HepG2 (cell line): ENCODE measurements around the gene ST6GALNAC4. TPM values are rescaled to one million over a fixed set of nuclear protein-coding genes. Genes with fewer than 3 reads are reported as not detected.
A peak's percentile ranks its signal among the peaks of the same experiment; 100 is the strongest.

Source experiments
- AGO2 ChIP-seq: fragments of 200-400 bp; formaldehyde crosslinking; optimal IDR thresholded peaks from 2 replicates; pipeline ENCODE3; 2017; ENCODE audit warnings: mild to moderate bottlenecking, low read depth, low read length, moderate library complexity
- CEBPB ChIP-seq: IDR thresholded peaks from 2 replicates; pipeline ENCODE4 v1.6.1; 2011; ENCODE audit warnings: low read depth, low read length, improper control_type of control experiment, borderline replicate concordance
- ETV5 ChIP-seq: IDR thresholded peaks from 2 replicates; pipeline ENCODE4 v1.6.1; 2018; ENCODE audit warnings: missing biosample characterization, missing genetic modification reagents, inconsistent platforms, borderline replicate concordance
- FOXA1 ChIP-seq, 2 experiments: fragments of 450-650 bp in 1 of 2; sonication (generic) in 1 of 2; formaldehyde crosslinking in 1 of 2; IDR thresholded peaks; 2 replicates each; pipeline versions ENCODE4 v1.4.0 to v1.6.1; 2016 to 2020; ENCODE audit warnings: missing genetic modification reagents in 1 of 2
- HHEX ChIP-seq: IDR thresholded peaks from 2 replicates; pipeline ENCODE4 v1.6.1; 2016; ENCODE audit warnings: control low read depth
- MBNL3 ChIP-seq: fragments of 250-450 bp; sonication (Bioruptor Pico); conservative IDR thresholded peaks from 2 replicates; pipeline ENCODE4 v1.8.0; 2022; ENCODE audit warnings: mild to moderate bottlenecking, inconsistent platforms
- PRMT3 ChIP-seq: sonication (generic); formaldehyde crosslinking; IDR thresholded peaks from 2 replicates; pipeline ENCODE4 v1.8.1; 2022; ENCODE audit warnings: low read depth, mild to moderate bottlenecking, moderate library complexity, missing genetic modification reagents, borderline replicate concordance
- RNF2 ChIP-seq: fragments of 450-650 bp; conservative IDR thresholded peaks from 2 replicates; pipeline ENCODE4 v1.6.1; 2016; ENCODE audit warnings: low read depth
- SIX4 ChIP-seq: sonication (generic); formaldehyde crosslinking; IDR thresholded peaks from 2 replicates; pipeline ENCODE4 v1.4.0; 2020; ENCODE audit warnings: missing genetic modification reagents
- TP53 ChIP-seq: sonication (generic); formaldehyde crosslinking; conservative IDR thresholded peaks from 2 replicates; pipeline ENCODE4 v1.4.0; 2020; ENCODE audit warnings: missing genetic modification reagents
- YY1 ChIP-seq: IDR thresholded peaks from 2 replicates; pipeline ENCODE4 v1.6.1; 2011; ENCODE audit warnings: low read length, low read depth, moderate library complexity, mild to moderate bottlenecking; ENCODE audit not compliant: insufficient read depth, insufficient replicate concordance
- ZBTB3 ChIP-seq: sonication (generic); formaldehyde crosslinking; IDR thresholded peaks from 2 replicates; pipeline ENCODE4 v1.4.0; 2020; ENCODE audit warnings: low read depth, mild to moderate bottlenecking, moderate library complexity, missing genetic modification reagents, borderline replicate concordance
- ZFP62 ChIP-seq: sonication (generic); formaldehyde crosslinking; IDR thresholded peaks from 2 replicates; pipeline ENCODE4 v1.4.0; 2020; ENCODE audit warnings: missing genetic modification reagents
- ZMYM3 ChIP-seq: sonication (generic); formaldehyde crosslinking; IDR thresholded peaks from 2 replicates; pipeline ENCODE4 v1.5.1; 2020; ENCODE audit warnings: mild to moderate bottlenecking, missing genetic modification reagents
- ZNF232 ChIP-seq: sonication (generic); formaldehyde crosslinking; IDR thresholded peaks from 2 replicates; pipeline ENCODE4 v1.4.0; 2020; ENCODE audit warnings: missing genetic modification reagents, borderline replicate concordance
- ZNF329 ChIP-seq: sonication (generic); formaldehyde crosslinking; IDR thresholded peaks from 2 replicates; pipeline ENCODE4 v1.9.0; 2021; ENCODE audit warnings: low read depth, mild to moderate bottlenecking, missing genetic modification reagents
- ZNF510 ChIP-seq: sonication (generic); formaldehyde crosslinking; IDR thresholded peaks from 2 replicates; pipeline ENCODE4 v1.4.0; 2020; ENCODE audit warnings: low read depth, mild to moderate bottlenecking, missing genetic modification reagents
- ZNF572 ChIP-seq: sonication (generic); formaldehyde crosslinking; IDR thresholded peaks from 2 replicates; pipeline ENCODE4 v1.5.1; 2020; ENCODE audit warnings: mild to moderate bottlenecking, missing genetic modification reagents
- ZNF644 ChIP-seq: IDR thresholded peaks from 2 replicates; pipeline ENCODE4 v1.6.1; 2016; ENCODE audit warnings: low read depth
- ZNF841 ChIP-seq: sonication (generic); formaldehyde crosslinking; IDR thresholded peaks from 2 replicates; pipeline ENCODE4 v1.8.1; 2023; ENCODE audit warnings: missing genetic modification reagents, borderline replicate concordance
- polyA plus RNA-seq, 8 experiments: library from polyadenylated mRNA; depleted of rRNA in 3 of 8; stranded (reverse) in 7 of 8; unstranded in 1 of 8; fragments of >200 nt; fragmentation: Illumina TruSeq in 4 of 8; extraction: Trizol in 4 of 8; gene quantifications; 2 replicates each; pipeline versions ENCODE4 v1.2.1 to v1.2.3, GENCODE V29; 2011 to 2016; ENCODE audit warnings: low read depth in 4 of 8, missing spikeins in 1 of 8, mixed read lengths in 1 of 8; ENCODE audit not compliant: insufficient read depth in 1 of 8
- total RNA-seq, 5 experiments: library from RNA; depleted of rRNA; stranded (reverse); fragments of >200 nt; fragmentation: Illumina TruSeq; extraction: Trizol; gene quantifications; 2 replicates each; pipeline ENCODE4 v1.2.3, GENCODE V29; 2016; ENCODE audit warnings: low read depth in 1 of 5
- TF ChIP-seq, protein P1 (sequence below): sonication (generic); formaldehyde crosslinking; IDR thresholded peaks from 2 replicates; pipeline ENCODE4 v1.9.0; 2021; ENCODE audit warnings: missing genetic modification reagents, borderline replicate concordance
- TF ChIP-seq, protein P2 (sequence below): sonication (generic); formaldehyde crosslinking; IDR thresholded peaks from 2 replicates; pipeline ENCODE4 v1.4.0; 2020; ENCODE audit warnings: missing genetic modification reagents, borderline replicate concordance
- TF ChIP-seq, protein P3 (sequence below): IDR thresholded peaks from 2 replicates; pipeline ENCODE4 v1.6.1; 2016; ENCODE audit warnings: missing compliant biosample characterization, missing genetic modification reagents, borderline replicate concordance
- TF ChIP-seq, protein P4 (sequence below): fragments of 450-650 bp; IDR thresholded peaks from 2 replicates; pipeline ENCODE4 v1.6.1; 2016
- TF ChIP-seq, protein P5 (sequence below): sonication (generic); formaldehyde crosslinking; conservative IDR thresholded peaks from 2 replicates; pipeline ENCODE4 v1.5.0; 2020; ENCODE audit warnings: missing genetic modification reagents

Gene ST6GALNAC4
- total and polyA plus RNA-seq, 2 of the 13 experiments (the other 11 are each of a cell fraction or from before 2014, with no cell fraction given) = 18.8 to 27.7 TPM

DNA sequence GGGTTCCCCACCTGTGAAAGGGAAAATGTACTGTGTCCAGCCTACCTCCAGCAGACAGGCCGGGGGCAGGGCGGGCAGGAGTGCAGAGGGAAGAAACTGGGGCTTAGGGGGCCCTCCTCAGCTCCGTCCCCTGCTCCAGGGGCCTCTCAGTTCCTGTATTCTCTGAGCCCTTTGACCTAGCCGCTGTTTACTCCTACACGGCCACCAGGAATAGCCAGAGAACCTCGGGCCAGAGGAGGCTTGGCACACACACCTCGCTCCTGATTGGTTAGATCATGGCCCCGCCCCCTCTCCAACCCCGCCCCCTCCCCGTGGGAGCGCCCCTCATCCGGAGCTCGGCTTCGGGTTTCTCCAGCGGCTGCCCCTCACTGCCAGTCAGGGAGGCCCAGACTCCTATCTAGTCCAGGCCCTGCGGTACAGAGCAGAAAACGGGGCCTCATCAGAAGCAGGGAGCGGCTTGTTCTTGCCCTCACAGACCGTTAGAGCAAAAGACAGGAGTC, 19.6 kb downstream of the ST6GALNAC4 start (continued):
- TF ChIP-seq ZNF329 (CRISPR knock-in tag) (no peak), SIX4 (CRISPR knock-in tag) (peak; percentile 55; the same call in 1 of the 2 replicates), ZNF572 (CRISPR knock-in tag) (no peak), MBNL3 (CRISPR knock-in tag) (no peak), ZNF841 (CRISPR knock-in tag) (no peak), CEBPB (no peak), ZNF510 (CRISPR knock-in tag) (no peak), ZFP62 (CRISPR knock-in tag) (no peak), AGO2 (no peak), PRMT3 (CRISPR knock-in tag) (no peak), TP53 (CRISPR knock-in tag) (no peak), ZMYM3 (CRISPR knock-in tag) (no peak), RNF2 (no peak), ZNF232 (no peak), YY1 (no peak), ETV5 (CRISPR knock-in tag) (peak; percentile 84), HHEX (CRISPR knock-in tag) (no peak), FOXA1 (IDR thresholded peaks at IDR 0.05) (no peak), FOXA1 (CRISPR knock-in tag; IDR thresholded peaks at IDR 0.05) (peak; percentile 86), ZNF644 (CRISPR knock-in tag) (no peak), ZBTB3 (CRISPR knock-in tag) (no peak)
- TF ChIP-seq, protein P1, sequence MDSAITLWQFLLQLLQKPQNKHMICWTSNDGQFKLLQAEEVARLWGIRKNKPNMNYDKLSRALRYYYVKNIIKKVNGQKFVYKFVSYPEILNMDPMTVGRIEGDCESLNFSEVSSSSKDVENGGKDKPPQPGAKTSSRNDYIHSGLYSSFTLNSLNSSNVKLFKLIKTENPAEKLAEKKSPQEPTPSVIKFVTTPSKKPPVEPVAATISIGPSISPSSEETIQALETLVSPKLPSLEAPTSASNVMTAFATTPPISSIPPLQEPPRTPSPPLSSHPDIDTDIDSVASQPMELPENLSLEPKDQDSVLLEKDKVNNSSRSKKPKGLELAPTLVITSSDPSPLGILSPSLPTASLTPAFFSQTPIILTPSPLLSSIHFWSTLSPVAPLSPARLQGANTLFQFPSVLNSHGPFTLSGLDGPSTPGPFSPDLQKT = no peak
- TF ChIP-seq, protein P2, sequence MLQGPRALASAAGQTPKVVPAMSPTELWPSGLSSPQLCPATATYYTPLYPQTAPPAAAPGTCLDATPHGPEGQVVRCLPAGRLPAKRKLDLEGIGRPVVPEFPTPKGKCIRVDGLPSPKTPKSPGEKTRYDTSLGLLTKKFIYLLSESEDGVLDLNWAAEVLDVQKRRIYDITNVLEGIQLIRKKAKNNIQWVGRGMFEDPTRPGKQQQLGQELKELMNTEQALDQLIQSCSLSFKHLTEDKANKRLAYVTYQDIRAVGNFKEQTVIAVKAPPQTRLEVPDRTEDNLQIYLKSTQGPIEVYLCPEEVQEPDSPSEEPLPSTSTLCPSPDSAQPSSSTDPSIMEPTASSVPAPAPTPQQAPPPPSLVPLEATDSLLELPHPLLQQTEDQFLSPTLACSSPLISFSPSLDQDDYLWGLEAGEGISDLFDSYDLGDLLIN (CRISPR knock-in tag) = no peak
- TF ChIP-seq, protein P3, sequence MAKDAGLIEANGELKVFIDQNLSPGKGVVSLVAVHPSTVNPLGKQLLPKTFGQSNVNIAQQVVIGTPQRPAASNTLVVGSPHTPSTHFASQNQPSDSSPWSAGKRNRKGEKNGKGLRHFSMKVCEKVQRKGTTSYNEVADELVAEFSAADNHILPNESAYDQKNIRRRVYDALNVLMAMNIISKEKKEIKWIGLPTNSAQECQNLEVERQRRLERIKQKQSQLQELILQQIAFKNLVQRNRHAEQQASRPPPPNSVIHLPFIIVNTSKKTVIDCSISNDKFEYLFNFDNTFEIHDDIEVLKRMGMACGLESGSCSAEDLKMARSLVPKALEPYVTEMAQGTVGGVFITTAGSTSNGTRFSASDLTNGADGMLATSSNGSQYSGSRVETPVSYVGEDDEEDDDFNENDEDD (CRISPR knock-in tag) = peak; percentile 25; the same call in 1 of the 2 replicates
- TF ChIP-seq, protein P4, sequence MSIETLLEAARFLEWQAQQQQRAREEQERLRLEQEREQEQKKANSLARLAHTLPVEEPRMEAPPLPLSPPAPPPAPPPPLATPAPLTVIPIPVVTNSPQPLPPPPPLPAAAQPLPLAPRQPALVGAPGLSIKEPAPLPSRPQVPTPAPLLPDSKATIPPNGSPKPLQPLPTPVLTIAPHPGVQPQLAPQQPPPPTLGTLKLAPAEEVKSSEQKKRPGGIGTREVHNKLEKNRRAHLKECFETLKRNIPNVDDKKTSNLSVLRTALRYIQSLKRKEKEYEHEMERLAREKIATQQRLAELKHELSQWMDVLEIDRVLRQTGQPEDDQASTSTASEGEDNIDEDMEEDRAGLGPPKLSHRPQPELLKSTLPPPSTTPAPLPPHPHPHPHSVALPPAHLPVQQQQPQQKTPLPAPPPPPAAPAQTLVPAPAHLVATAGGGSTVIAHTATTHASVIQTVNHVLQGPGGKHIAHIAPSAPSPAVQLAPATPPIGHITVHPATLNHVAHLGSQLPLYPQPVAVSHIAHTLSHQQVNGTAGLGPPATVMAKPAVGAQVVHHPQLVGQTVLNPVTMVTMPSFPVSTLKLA = no peak
- TF ChIP-seq, protein P5, sequence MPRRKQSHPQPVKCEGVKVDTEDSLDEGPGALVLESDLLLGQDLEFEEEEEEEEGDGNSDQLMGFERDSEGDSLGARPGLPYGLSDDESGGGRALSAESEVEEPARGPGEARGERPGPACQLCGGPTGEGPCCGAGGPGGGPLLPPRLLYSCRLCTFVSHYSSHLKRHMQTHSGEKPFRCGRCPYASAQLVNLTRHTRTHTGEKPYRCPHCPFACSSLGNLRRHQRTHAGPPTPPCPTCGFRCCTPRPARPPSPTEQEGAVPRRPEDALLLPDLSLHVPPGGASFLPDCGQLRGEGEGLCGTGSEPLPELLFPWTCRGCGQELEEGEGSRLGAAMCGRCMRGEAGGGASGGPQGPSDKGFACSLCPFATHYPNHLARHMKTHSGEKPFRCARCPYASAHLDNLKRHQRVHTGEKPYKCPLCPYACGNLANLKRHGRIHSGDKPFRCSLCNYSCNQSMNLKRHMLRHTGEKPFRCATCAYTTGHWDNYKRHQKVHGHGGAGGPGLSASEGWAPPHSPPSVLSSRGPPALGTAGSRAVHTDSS (CRISPR knock-in tag) = no peak
